OCI-LY3 (cell line): ENCODE measurements around the gene DLGAP3.

Experiments
- H2AFZ ChIP-seq: fragments of 200-600, 300-600 bp; shearing (Covaris generic); 2 replicates; pipeline ENCODE4 v1.6.0; 2014; ENCODE audit warnings: antibody characterized with exemption, low read depth, low read length
- H3K27ac ChIP-seq: fragments of 200-600, 300-600 bp; sonication (generic); 2 replicates; pipeline ENCODE4 v1.5.1; 2014; ENCODE audit warnings: mild to moderate bottlenecking, low read length, moderate library complexity, mixed read lengths
- H3K27me3 ChIP-seq: fragments of 200-600, 300-600 bp; sonication (generic); 2 replicates; pipeline ENCODE4 v1.6.1; 2014; ENCODE audit warnings: low read depth, low read length, mixed read lengths
- H3K36me3 ChIP-seq: fragments of 200-600, 300-600 bp; sonication (generic); replicated peaks from 2 replicates; pipeline ENCODE3; 2014; ENCODE audit warnings: low read depth, low read length, mixed read lengths
- H3K4me1 ChIP-seq: fragments of 300-600, 200-600 bp; sonication (generic); 2 replicates; pipeline ENCODE4 v1.6.1; 2014; ENCODE audit warnings: low read length, mixed read lengths
- H3K4me2 ChIP-seq: fragments of 200-600, 300-600 bp; sonication (generic); 2 replicates; pipeline ENCODE4 v1.6.1; 2014; ENCODE audit warnings: low read length, mixed read lengths
- H3K4me3 ChIP-seq: fragments of 300-600, 200-600 bp; sonication (generic); 2 replicates; pipeline ENCODE4 v1.5.1; 2014; ENCODE audit warnings: antibody characterized with exemption, mild to moderate bottlenecking, low read length, moderate library complexity
- H3K79me2 ChIP-seq: fragments of 300-600, 200-600 bp; shearing (Covaris generic); 2 replicates; pipeline ENCODE4 v1.6.1; 2014; ENCODE audit warnings: mild to moderate bottlenecking, low read length, mixed read lengths
- H3K9ac ChIP-seq: fragments of 300-600, 200-600 bp; shearing (Covaris generic); 2 replicates; pipeline ENCODE4 v1.6.0; 2014; ENCODE audit warnings: mild to moderate bottlenecking, low read length, moderate library complexity
- H3K9me3 ChIP-seq: fragments of 200-600, 300-600 bp; shearing (Covaris generic); 2 replicates; pipeline ENCODE4 v1.6.1; 2014; ENCODE audit warnings: low read length, mixed read lengths; ENCODE audit not compliant: insufficient read depth
- H4K20me1 ChIP-seq: fragments of 200-600, 300-600 bp; sonication (generic); 2 replicates; pipeline ENCODE4 v1.6.1; 2016; ENCODE audit warnings: low read length, mixed read lengths; ENCODE audit not compliant: insufficient read depth
- EZH2phosphoT487 ChIP-seq: fragments of 200-600 bp; shearing (Covaris generic); IDR thresholded peaks from 2 replicates; pipeline ENCODE4 v1.6.1; 2018; ENCODE audit warnings: antibody characterized with exemption, mixed run types, low read depth
- TF ChIP-seq, protein P1 (sequence below): fragments of 200-600, 300-600 bp; sonication (generic); IDR thresholded peaks from 2 replicates; pipeline ENCODE4 v1.5.1; 2014; ENCODE audit warnings: antibody characterized with exemption, low read length, low read depth

The DLGAP3 gene

DNA sequence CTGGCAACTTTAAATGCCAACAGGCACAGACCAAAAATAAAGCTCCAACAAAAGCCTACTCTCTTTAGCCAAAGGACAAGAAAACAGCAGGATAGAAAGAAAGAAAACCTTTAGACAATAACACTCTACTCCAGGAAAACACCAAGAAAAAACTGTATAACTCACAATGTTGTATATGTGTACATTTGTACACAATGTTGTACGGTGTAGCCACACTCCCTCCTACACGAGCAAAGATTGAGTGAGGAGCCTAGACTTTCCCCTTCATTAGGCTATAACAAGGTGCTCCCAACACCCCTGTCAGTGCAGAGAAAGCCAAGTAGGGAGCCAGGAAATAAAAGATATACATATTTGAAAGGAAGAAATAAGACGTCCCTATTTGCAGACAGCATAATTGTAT is 112.7 kb downstream of the DLGAP3 start:
- Histone ChIP-seq H4K20me1 (no peaks in the 10 kb centered on the region), H3K9ac (no peak overlapping the region), H2AFZ (no peak overlapping the region), H3K36me3 (no peaks in the 10 kb centered on the region), H3K27me3 (no peaks in the 10 kb centered on the region), H3K4me3 (no peak overlapping the region), H3K4me1 (no peaks in the 10 kb centered on the region), H3K27ac (no peak overlapping the region), H3K9me3 (no peaks in the 10 kb centered on the region), H3K4me2 (no peak overlapping the region), H3K79me2 (no peaks in the 10 kb centered on the region)
- no peak for TF ChIP-seq EZH2phosphoT487
- TF ChIP-seq, protein P1, sequence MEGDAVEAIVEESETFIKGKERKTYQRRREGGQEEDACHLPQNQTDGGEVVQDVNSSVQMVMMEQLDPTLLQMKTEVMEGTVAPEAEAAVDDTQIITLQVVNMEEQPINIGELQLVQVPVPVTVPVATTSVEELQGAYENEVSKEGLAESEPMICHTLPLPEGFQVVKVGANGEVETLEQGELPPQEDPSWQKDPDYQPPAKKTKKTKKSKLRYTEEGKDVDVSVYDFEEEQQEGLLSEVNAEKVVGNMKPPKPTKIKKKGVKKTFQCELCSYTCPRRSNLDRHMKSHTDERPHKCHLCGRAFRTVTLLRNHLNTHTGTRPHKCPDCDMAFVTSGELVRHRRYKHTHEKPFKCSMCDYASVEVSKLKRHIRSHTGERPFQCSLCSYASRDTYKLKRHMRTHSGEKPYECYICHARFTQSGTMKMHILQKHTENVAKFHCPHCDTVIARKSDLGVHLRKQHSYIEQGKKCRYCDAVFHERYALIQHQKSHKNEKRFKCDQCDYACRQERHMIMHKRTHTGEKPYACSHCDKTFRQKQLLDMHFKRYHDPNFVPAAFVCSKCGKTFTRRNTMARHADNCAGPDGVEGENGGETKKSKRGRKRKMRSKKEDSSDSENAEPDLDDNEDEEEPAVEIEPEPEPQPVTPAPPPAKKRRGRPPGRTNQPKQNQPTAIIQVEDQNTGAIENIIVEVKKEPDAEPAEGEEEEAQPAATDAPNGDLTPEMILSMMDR: no peak

GRCh38 chr1:34816332-34816731 is 113.1 kb downstream of the DLGAP3 start:
- Histone ChIP-seq H3K27me3 (no peaks in the 10 kb centered on the region), H3K36me3 (no peaks in the 10 kb centered on the region), H3K27ac (no peak overlapping the region), H4K20me1 (no peaks in the 10 kb centered on the region), H3K9me3 (no peaks in the 10 kb centered on the region), H3K4me3 (no peak overlapping the region), H3K9ac (no peak overlapping the region), H3K79me2 (no peaks in the 10 kb centered on the region), H2AFZ (no peak overlapping the region), H3K4me1 (no peaks in the 10 kb centered on the region), H3K4me2 (no peak overlapping the region)
- TF ChIP-seq, protein P1: no peak
- no peak for TF ChIP-seq EZH2phosphoT487
